NCI-H1694 (cell line): ENCODE data around the gene ZIC1.

Experiments used
- DNase-seq: peaks from one replicate; lab custom pipeline; 2025; lab: John Stamatoyannopoulos, UW

ZIC1 gene

DNA sequence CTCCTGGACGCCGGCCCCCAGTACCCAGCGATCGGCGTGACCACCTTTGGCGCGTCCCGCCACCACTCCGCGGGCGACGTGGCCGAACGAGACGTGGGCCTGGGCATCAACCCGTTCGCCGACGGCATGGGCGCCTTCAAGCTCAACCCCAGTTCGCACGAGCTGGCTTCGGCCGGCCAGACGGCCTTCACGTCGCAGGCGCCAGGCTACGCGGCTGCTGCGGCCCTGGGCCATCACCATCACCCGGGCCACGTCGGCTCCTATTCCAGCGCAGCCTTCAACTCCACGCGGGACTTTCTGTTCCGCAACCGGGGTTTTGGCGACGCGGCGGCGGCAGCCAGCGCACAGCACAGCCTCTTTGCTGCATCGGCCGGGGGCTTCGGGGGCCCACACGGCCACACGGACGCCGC, 956 bp downstream of the ZIC1 start:
- DNase-seq = no peak

DNA sequence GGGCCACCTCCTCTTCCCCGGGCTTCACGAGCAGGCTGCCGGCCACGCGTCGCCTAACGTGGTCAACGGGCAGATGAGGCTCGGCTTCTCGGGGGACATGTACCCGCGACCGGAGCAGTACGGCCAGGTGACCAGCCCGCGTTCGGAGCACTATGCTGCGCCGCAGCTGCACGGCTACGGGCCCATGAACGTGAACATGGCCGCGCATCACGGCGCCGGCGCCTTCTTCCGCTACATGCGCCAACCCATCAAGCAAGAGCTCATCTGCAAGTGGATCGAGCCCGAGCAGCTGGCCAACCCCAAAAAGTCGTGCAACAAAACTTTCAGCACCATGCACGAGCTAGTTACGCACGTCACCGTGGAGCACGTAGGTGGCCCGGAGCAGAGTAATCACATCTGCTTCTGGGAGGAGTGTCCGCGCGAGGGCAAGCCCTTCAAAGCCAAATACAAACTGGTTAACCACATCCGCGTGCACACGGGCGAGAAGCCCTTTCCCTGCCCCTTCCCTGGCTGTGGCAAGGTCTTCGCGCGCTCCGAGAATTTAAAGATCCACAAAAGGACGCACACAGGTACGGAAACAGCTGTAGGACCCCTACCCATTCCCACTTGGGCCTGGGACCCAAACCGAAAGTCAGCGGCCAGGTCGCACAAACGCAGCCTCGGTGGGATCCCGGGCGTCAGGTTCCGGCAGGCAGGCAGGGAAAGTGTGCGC, 1.5 kb downstream of the ZIC1 start:
- no peak for DNase-seq

DNA sequence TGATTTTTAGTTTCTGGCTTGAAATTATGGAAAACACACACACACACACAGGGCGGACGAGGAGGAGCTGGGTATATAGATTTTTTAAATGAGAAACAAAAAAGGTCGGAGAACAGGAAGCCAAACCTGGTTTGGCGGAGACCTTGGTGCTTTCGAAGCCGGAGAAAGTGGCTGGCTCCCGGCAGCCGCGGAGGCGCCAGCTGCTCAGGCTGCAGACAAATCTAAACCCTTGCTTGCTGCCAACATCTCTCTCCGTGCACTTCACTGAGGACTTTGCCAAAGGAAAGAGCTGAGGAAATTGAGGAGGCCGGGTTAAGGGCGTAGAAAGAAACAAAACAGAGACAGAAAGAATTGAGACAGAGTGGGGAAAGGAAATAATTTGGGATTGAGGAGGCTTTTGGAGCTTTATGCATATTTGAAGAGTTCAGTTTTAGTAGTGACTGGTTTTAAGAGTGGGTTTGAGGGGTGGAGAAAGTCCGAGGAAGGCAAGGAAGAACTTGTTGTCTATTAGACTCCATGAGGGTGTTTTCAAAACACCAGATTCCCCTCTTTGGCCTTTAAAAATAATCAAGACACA, 2.2 kb downstream of the ZIC1 start:
- peak; percentile 9 for DNase-seq

DNA sequence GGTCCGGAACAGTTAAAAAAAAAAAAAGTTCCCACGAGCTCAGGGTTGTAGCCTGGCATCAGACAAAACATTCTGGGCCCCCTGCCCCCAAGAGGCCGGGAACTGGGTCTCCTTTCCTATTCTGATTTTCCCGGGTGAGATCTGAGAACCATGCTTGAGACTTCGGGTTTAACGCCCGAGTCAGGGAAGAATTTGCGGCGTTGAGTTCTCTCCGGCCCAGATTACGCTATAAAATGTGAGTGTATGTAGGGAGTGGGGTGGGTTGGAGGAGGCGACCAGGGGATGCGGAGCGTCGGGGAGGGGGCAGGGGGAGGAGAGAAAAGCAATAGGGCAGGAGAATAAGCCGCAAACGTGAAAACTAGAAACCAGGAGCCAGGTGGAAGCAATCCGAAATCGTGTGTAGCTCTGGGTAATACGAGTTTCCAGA, 2.7 kb downstream of the ZIC1 start:
- no peak for DNase-seq

DNA sequence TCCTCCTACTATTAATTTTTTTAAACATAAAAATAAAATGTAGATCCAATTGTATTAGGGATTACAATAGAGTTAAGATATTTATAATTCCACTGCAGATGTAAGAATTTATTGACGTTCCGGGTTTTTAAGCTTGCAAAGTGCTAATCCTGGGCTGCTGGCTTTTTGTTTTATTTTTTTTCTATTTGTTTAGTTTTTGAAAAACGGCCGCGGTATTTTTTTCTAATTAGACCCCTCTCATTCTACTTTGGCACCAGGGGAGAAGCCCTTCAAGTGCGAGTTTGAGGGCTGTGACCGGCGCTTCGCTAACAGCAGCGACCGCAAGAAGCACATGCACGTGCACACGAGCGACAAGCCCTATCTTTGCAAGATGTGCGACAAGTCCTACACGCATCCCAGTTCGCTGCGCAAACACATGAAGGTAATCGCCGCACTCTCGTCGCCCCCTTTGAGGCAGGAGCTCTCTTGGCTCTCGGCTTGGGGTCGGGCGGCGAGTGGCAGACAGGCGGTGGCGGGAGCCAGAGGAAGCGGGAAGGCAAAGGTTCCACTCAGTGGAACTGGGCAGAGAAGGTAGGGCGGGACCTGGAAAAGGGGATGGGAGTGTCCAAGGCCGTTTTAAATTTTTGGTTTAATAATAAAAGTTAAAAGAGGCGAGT, 3.2 kb downstream of the ZIC1 start:
- no peak for DNase-seq

DNA sequence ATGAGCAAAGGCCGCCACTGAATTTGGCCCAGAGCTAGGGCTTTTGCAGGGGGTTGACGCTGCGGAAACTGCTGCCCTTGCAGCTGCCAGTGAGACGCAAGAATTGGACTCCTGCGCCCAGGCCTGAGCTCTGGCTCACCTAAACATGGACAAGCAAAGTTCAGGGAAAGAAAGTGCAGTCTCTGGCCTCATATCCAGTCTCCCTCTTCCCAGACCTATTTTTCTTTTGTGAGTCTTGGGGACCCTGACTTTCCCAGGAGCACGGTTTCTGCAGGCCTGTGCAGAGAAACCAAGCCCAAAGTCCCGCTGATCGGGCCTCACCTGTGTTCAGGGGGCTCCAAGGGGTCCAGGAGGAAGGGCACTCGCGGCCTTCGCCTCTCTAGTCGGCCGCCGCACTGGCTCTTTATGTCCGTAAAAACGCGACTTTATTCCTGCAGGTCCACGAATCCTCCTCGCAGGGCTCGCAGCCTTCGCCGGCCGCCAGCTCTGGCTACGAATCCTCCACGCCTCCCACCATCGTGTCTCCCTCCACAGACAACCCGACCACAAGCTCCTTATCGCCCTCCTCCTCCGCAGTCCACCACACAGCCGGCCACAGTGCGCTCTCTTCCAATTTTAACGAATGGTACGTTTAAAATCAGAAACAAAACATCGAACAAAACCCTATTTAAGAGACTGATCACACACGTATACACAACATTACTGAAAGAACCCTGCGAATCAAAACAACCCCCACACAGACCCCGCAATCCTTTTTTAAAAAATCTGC, 3.9 kb downstream of the ZIC1 start:
- DNase-seq = no peak

DNA sequence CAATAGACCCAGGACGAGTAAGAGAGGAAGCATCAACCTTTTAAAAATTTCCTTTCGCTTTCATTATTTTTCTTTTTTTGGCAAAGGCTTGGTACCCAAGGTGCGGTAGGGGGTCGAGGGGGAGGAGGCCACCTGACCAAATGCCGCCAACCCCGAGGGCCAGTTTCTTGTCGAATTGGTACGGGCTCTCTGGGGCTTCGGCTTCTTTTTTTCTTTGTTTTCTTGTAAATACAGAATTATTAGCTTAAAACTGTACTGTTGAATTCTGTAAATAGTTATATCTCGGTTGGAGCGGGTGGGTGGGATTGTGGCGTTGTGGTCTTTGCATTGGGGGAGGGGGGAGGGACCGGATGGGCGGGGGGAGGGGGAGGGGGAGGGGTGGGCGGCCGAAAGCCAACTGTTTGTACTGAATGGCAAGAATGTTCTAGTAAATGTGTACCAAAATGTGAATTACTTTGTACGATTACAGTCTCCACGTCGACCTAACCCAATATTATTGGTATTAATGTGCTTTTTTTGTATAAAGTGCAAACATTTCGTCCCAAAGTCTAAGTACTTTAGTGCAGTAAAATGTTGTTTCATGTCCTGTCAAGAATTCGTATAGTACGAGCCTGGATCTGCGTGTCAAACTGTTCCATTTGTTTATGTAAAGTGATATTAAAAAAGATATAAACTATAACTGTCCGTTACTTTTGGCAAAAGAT, 4.7 kb downstream of the ZIC1 start:
- DNase-seq = no peak

DNA sequence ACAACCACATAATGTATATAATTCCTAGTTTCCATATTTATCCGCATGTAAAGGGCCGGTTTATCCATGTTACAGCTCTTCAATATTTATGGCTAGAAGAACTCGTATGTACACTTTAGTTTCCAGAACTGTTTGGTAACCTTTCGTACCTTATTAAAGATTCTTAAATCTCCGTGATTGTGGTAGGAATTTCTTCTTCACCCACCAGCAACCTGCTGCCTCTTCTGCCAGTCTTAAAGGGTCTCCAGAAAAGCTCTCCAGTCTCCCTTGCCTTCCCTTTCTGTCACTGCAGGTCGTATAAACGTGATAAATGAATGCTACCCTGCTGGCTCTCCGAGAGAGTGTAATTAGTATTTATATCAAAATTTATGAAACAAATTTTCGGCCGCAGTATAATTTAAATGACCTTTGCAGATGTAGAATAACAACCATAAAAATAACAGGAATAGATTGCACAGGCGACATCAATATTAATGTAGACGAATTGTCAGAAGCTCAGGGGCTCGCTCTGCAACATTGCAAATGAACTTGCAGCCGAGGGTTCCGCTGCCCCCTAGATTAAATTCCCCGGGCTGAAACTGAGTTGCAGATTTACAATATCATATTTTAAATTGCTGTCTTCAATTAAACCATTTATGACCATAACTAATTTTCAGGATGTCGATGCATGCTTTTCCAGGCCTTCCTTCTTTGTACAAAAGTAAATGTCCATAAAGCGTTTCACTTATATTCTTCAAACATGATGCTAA, 5.4 kb downstream of the ZIC1 start:
- DNase-seq = no peak

DNA sequence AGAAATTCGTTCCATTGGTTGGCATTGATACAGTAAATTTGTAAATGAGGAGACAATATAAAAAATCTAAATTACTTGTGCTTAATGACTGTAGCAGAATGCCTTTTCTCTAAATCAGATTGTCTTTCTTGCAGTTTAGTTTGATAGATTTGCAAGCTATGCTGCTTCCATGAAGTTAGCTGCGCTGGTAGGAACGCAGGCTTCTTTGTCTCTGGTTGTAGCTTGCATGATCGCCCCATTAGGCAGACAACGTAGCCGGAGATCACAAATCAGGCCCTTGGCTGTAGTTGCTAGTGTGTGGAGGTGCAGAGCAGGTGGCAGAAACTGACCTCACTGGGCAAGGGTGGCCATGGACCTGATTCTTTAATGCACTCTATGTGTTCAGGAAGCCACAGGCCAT, 6.1 kb downstream of the ZIC1 start:
- DNase-seq = no peak

DNA sequence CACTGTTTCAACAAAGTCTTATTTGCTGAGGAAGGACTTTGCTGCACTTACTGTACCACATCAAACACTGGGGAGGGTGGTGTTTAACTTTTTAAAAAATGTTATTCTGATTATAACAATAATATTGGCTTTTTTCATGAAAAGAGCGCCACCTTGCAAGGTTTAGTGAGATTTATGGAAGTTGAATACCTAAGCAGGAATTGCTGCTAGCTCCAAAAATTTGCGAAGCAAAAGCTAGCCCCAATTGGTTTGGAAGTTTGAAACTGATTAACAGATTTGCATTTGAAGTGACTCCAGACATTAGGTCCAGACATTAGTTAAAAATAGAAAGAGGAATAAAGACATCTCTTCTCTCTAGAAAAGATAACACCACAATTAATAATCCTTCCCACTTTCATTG, 6.7 kb downstream of the ZIC1 start:
- DNase-seq = no peak

DNA sequence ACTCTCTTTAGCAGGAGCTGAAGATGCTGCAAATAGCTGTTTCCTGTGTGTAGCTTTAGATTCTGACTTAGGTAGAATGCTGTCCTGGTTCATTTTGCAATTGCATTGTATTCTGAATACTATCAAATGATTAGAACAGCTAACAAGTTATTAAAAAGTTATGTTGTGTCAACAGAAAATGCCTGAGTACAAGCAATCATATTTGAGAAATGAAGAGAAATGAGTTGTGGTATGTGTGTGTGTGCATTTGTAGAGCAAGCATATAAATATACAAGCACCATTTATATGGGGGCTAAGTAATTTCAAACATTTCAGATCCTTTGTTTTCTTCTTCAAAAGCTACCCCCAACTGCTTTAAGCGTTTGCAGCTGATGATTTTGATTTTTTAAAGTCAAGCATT, 7.8 kb downstream of the ZIC1 start:
- no peak for DNase-seq

DNA sequence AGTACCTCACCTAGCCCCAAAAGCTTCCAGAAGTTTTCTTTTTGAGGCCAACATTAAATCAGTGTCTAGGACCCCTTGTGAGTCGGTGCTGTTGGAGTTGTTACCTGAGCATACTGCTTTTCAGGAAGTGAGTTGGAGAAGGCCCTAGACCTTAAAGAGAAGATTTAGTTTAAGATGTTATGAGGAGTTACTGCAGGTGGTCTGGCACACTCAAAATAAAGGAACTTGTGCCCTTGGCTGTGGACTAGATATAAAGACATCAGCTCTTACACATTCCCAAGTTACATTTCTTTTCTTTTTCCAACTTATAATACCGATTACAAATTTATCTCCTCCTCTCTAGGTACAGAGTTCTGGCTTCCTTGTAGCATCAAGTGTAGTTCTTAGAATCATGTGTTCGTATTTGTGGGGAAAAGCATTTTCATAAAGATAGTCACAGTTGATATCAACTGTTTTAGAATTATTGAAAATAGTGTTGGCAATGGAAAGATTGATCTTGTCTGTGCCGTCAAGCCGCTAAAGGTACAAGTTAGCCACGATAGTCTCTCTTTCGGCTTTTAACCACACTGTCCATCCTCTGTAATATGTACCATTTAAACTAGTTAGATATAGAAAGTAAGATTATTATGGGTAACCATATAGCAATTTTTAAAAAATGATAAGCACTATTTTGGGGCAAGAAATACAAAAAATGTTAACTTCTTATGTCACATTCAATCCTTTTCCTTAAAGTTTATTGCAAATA, 8.6 kb downstream of the ZIC1 start:
- DNase-seq = no peak

DNA sequence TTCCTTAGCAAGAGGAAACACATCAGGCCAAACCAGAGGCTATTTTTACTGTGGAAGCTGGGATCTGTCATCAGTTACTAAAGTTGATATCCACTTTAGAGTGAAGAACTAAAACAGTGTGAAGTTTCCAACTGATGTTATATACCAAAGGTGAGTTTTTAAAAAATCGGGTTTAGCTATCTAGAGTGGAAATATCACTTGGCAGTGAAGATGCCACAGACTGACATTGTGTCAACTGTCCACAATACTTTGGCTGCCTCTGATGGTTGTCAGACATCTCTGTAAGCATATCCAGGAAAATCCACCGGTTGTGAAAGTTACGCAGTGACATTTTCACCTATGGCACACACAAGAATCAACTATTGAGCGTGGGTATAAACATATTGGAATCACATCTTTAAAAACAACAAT, 9.2 kb downstream of the ZIC1 start:
- DNase-seq = no peak

DNA sequence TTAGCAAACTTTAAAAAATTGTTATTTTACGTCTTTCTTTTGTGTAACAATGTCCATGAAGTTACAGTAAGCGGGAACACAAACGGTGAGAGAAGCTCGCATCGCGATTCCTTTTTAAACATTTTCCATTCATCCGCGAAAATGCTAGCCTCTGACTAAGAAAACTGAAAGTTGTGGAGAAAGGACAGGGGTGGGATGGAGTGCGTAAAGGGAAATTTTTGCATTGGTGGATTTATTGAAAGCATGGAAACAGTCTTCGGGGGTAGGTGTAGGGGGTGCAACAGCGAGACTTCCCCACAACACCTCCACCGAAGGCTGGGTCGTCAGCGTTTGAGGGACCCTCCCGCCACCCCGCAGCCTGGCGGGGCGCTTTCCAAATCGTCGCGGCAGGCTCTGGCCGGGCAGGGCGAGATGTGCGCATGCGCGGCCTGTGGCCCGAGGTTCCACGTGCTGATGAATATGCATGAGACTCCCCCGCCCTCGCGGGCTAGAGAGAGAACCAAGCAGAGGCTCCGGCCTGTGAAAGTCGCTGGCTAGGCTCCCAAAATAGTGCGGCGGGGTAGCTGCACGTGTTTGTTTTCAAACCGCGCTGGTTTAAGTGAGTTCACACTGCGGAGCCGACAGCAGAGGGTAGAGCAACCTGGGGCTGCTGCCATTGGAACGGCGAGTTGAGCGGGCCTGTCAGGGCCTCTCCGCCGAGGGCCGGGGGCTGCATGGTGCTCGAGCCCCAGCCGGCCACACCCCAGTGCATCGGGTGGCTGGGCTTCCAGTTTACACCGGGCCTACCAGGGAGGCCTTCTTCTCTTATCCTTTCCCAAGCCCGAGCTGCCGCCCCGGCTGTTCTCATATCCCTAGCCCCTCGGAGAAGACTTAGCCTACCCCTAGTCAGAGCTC, 9.9 kb downstream of the ZIC1 start:
- DNase-seq = no peak

DNA sequence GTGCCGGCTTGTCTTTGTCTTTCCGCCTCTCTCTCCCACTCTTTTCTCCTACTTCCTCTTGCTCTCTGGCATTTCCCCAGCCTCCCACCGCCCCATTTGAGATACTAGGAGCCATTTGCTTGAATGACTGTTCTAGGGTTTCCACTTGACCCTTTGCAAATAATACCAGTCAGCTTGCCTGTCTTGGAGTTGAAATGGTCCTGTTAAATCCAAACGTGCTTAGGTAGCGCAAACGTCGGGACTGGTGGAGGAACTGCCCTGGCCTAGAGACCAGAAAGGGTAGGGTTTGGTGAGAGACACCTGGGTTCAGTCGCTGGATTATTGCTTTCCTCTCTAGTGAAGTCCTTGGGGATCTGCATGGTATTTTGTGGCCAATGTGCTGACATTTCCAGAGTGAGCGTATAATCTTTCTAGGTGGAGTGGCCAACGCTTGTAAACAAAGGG, 10.6 kb downstream of the ZIC1 start:
- no peak for DNase-seq

DNA sequence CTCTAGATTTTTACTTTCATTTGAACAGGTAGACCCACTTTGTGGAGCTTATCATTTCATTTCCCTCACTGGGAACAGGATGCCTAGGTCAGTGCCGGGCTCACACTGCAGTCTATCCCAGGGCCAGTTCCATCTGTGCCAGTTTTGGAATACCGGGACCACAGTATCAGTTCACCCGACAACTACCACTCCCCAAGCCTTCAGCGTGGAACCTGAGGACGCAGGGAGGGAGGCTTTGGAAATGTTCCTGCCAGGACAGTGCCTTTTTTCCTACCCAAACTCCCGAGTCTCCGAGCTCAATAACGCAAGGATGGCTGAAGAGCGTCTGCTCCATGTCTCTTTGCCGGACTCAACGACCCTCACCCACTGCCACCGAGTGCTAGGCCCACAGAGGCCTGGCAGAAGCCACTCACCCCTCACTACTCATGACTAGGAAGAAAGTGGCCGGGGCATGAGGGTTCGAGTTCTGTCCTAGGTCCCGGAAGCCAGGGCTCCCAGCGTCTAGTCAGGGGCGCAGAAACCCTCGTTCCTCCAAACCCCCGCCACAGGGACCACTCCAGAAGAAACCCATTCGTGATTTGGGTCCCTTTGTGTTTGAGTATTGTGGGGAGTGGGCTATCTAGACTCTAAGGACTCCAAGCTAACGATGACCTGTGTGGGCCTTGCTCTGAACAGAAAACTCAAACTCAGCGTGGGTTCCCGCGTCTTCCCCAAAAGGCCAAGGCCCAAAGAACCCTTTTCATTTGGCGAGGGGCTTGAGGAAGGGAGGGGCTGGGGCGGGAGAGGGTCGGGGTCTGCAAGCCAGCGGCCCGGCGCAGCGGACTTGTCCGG, 11.4 kb downstream of the ZIC1 start:
- DNase-seq = no peak

DNA sequence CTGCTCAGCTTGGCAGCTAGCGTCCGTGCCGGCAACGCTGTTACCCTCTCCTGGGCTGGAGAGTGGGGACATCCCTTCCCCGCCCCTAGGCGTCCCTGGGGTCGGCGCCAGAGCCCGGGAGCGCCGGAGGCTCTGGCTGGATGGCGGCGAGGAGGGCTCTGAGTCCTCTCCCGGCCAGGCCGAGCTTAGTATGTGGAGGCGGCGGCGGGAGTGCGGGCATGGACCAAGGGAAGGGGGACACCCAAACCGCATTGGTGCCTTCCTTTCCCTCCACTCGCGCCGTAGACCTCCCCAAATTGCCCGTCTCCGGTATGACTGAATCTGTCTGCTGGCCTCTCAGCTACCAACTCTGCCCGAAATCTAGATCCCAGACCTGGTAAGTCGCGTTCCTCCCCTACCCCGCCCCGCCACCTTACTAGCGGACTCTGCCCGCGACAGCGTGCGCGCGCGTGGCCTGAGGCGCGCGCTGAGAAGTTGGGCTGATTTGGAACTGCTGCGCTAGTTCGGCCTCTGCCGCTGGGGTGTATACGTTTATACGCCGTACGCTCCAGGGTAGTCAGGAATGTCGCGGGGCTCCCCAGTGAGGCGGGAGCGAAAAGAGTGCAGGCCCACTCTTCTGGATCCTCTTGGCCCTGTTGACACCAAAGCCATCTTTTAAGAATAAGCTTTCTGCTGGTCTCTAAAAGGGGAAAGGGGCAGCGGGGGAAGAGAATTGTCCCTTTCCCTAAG, 12.2 kb downstream of the ZIC1 start:
- no peak for DNase-seq

DNA sequence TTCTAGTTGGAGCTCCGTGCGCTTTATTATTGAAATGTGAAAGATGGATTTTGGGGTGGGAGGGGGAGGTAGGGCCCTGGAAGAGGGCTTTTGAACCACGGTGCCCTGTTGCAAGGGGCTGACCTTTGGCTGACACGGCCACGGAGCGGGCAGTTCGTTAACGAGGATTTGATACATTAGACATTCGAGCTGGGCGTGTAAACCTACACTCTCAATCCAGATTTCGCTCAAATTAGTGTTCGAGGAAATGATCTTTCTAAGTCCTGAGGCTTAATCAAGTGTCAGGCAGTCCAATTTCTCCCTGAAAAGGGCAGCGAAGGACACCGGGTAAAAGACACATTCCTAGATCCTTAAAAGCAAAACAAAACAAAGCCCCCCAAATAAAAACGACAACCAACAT, 13.0 kb downstream of the ZIC1 start:
- no peak for DNase-seq
